GM19463 (cell line): ENCODE measurements around the gene ZNF341.

Experiments used
- ATAC-seq: cut with Tn5 transposase; IDR thresholded peaks from one replicate; pipeline ENCODE4 v1.9.1; 2021; ENCODE audit warnings: mild to moderate bottlenecking, moderate library complexity; ENCODE audit not compliant: unreplicated experiment

Gene ZNF341

DNA sequence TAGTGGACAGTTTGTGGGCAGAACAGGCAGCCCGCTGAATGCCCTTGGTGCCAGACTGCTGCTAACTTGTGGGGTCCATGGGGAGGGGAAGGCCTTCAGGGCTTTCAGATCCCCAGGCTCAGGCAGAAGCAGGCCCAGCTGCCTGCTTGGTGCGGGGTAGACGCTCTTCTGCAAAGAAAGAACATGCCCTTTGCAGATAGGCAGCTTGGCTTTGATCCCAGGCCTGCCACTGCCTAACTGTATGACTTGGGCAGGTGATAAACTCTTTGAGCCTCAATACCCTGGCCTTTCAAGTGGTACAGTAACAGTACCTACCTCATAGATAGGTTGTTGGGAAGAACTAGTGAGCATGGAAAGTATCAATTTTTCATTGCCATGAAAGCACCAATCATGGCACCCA, 107.8 kb downstream of the ZNF341 start:
- no peak for ATAC-seq

DNA sequence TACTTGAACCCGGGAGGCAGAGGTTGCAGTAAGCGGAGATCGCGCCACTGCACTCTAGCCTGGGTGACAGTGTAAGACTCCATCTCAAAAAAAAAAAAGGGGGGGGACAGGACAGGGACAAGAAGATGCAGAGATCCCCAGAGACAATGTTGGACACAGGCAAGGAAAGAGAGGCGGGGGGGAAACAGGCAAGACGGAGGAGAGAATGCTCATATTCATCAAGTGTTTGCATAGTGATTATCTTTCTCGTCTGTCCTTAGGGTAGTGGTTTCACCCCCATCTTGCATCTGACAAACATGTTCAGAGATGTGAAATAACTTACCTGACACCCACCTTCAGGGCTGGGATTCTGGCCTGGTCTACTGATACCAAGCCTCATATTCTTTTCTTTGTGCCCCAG, 108.4 kb downstream of the ZNF341 start:
- ATAC-seq, result no peak

DNA sequence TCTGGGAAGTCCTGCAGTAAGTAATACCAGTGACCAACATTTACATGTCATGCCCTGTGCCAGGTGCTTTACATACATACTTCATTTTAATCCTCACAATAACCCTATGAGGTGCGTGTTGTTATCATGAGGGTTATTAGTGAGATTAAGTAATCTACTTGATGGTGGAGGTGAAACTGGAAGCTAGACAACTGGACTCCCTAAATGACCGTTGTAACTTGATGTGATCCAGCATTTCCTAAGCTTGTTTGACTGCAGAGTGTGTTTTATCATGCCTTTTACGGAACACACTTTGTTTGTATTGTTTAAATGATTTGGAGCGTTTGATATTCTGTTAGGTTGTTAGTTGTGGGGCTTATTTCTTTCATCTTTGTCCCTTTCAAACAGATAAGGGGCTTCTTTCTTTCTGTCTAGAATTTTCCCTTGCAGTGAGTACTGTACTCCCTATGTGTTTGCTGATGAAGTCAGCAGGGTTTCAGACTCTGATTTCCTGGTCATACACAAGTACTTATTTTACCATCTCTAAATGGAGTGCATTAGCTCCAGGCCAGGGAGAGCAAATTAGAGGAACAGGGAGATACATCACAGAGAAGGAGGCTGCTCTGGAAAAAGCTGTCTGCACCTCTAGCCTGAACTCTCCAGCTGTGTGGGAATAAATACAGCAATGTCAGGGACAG, 109.1 kb downstream of the ZNF341 start:
- ATAC-seq, result no peak

DNA sequence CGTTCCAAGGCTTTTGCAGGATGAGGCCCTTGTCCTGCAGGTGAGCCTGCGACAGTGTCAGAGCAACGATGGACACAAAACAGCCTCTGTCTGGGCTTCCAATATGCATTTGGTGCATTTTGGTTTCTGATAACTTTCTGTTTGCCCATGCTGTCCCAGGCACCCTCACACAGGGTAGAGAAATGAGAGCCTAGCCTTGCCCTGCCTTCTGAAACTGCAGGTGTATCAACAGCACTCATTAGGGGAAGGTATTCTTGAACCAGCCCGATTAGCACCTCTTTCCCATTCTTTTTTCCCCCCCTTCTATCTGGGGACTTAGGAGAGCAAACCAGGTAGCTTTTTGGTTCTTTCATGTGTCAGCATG, 109.6 kb downstream of the ZNF341 start:
- ATAC-seq, result no peak
